Heart left ventricle (tissue), 16 donors: ENCODE results near the gene ZBTB20. TPM values are rescaled to one million over a fixed set of nuclear protein-coding genes. Genes with fewer than 3 reads are reported as not detected.

Source experiments
- ATAC-seq, 4 donors: fragments of 200-7000 bp; cut with Tn5 transposase; one replicate each; pipeline ENCODE4 v1.9.1; 2020 to 2022; ENCODE audit warnings: moderate library complexity in 4 of 4, mild to moderate bottlenecking in 3 of 4, moderate number of reproducible peaks in 1 of 4
- DNase-seq, 5 donors: peaks; one replicate each; pipeline ENCODE4 v3.0.0-alpha.2; 2020
- H3K27ac ChIP-seq, 12 donors: fragments of 200-600 bp; sonication (generic) in 4 of 12; one replicate each; pipeline versions ENCODE4 v1.5.0 to v1.8.0; 2016 to 2022; ENCODE audit warnings: mild to moderate bottlenecking in 2 of 12
- H3K27me3 ChIP-seq, 9 donors: fragments of 200-600 bp; sonication (generic) in 2 of 9; one replicate each; pipeline versions ENCODE4 v1.5.1 to v1.8.0; 2016 to 2022; ENCODE audit warnings: mild to moderate bottlenecking in 3 of 9
- H3K36me3 ChIP-seq, 9 donors: fragments of 200-600 bp; sonication (generic) in 2 of 9; one replicate each; pipeline versions ENCODE4 v1.5.0 to v1.8.0; 2018 to 2022; ENCODE audit warnings: mild to moderate bottlenecking in 2 of 9
- H3K4me1 ChIP-seq, 12 donors: fragments of 200-600 bp; sonication (generic) in 4 of 12; one replicate each; pipeline versions ENCODE4 v1.5.0 to v1.8.0; 2016 to 2022; ENCODE audit warnings: mild to moderate bottlenecking in 3 of 12
- H3K4me3 ChIP-seq, 12 donors: fragments of 200-600 bp; sonication (generic) in 4 of 12; one replicate each; pipeline versions ENCODE4 v1.5.0 to v1.8.0; 2017 to 2022; ENCODE audit warnings: mild to moderate bottlenecking in 9 of 12, moderate library complexity in 4 of 12
- H3K9me3 ChIP-seq, 12 donors: fragments of 200-600 bp; sonication (generic) in 4 of 12; one replicate each; pipeline versions ENCODE4 v1.5.0 to v1.8.0; 2016 to 2022; ENCODE audit warnings: mild to moderate bottlenecking in 1 of 12
- CTCF ChIP-seq, 12 donors: fragments of 200-600 bp; sonication (generic) in 4 of 12; IDR thresholded peaks; one replicate each; pipeline versions ENCODE4 v1.5.0 to v1.8.0; 2018 to 2022; ENCODE audit warnings: antibody characterized with exemption in 12 of 12, mild to moderate bottlenecking in 5 of 12
- POLR2A ChIP-seq, 2 donors: fragments of 450-650 bp; IDR thresholded peaks; one replicate each; pipeline ENCODE4 v1.6.1; 2017; ENCODE audit warnings: antibody characterized with exemption in 2 of 2, mild to moderate bottlenecking in 2 of 2, moderate library complexity in 2 of 2
- WGBS, 4 donors: extraction: QIAGEN DNeasy Blood & Tissue Kit in 2 of 4; methylation state at CpG; one replicate each; pipeline versions ENCODE4 v1.1.5 to v1.1.7; 2013 to 2018; 5-methylcytosine and 5-hydroxymethylcytosine counted together
- intact Hi-C, 10 donors: fragments of 100-400 bp; cut with DNase I; formaldehyde crosslinking; loops; one replicate each; pipeline versions ENCODE4 v1.11.1 to v1.14.2; 2022
- polyA plus RNA-seq, 2 donors: library from polyadenylated mRNA; stranded (reverse); fragments of 200-250 nt; gene quantifications; one replicate each; pipeline ENCODE4 v1.2.3, GENCODE V29; 2013
- total RNA-seq, 9 donors: library from RNA; depleted of rRNA in 2 of 9; stranded (reverse); fragments of >200 nt in 2 of 9; fragmentation: NEBNext Ultra II Directional in 3 of 9; extraction: Animal tissue kit (Norgen Biotek cat#: 25700) in 3 of 9; gene quantifications; one replicate each; pipeline versions ENCODE4 v1.1.0 to v1.2.4, GENCODE V29; 2016 to 2023
- donor health status: ischemic (EF 13 %, LVEDD 7.1; RV severe dilation, severe dysfunction).
- donor health status: healthy with polysubstance abuse.
- donor health status: DM: no; HTN: yes; CAD: no.
- donor health status: DM: no; HTN: no; CAD: no.
- donor health status: ischemic (EF 25% LVEDD 6.9; RV normal size, moderate dysfunction).
- donor health status: ischemic (EF 25% LVEDD 5.7; RV mildly dilated, moderate dysfunction).
- donor health status: healthy.
- donor health status: DM: yes; HTN: yes; CAD: no.
- donor health status: ischemic (EF 35%, LVEDD 5.7; RV mildly dilated, moderate dysfunction).
- donor health status: nonischemic (EF 11% LVEDD 7.7; RV severe dilation, severe dysfunction).
- donor health status: DM: yes; HTN: yes; CAD: no.
- donor health status: PGD.
- donor health status: ischemic (EF 29% LVEDD 5.4; RV normal size, mild dysfunction).
- donor health status: nonischemic (EF 23%, LVEDD 6.1; RV moderate dilation, normal function).

The ZBTB20 gene
- total and polyA plus RNA-seq, 11 donors, result 6.2 to 109 (median 77.3) TPM

- H3K4me3 ChIP-seq, result no peak overlapping the region
- H3K36me3 ChIP-seq, result peaks cover 0 to 9% (median 0%) of the 10 kb centered on the region in 9 donors
- DNase-seq (no peak), ATAC-seq (no peak)
- H3K27ac ChIP-seq, result no peak overlapping the region
- intact Hi-C loops, result no loop called here
- peaks cover 0 to 48% (median 21%) of the 10 kb centered on the region in 12 donors for H3K4me1 ChIP-seq
- TF ChIP-seq CTCF (IDR thresholded peaks at IDR 0.05) (no peak), POLR2A (IDR thresholded peaks at IDR 0.05) (no peak)
- H3K27me3 ChIP-seq, result no peaks in the 10 kb centered on the region
- H3K9me3 ChIP-seq, result no peaks in the 10 kb centered on the region
- 44 to 57% (median 48%) methylated on average over 1 of the region's 1 CpG for WGBS, 4 donors
These were observed 546.5 kb downstream of the ZBTB20 start for GRCh38 chr3:114600571-114600970.

GRCh38 chr3:114597871-114598270 is 549.2 kb downstream of the ZBTB20 start:
- DNase-seq, result no peak
- H3K4me1 ChIP-seq, result peaks cover 0 to 57% (median 22%) of the 10 kb centered on the region in 12 donors
- intact Hi-C loops, result loop anchor here in 1 of 10 donors (10.0 kb wide), 1 partner anchor 173 kb away; no protein-coding TSS in a partner anchor
- peaks cover 0 to 11% (median 0%) of the 10 kb centered on the region in 9 donors for H3K36me3 ChIP-seq
- TF ChIP-seq POLR2A (IDR thresholded peaks at IDR 0.05) (no peak), CTCF (IDR thresholded peaks at IDR 0.05) (no peak)
- peak overlapping the region in 2 of 12 donors; percentile 7 to 28 for H3K27ac ChIP-seq
- H3K4me3 ChIP-seq, result no peak overlapping the region
- no peak for ATAC-seq
- H3K27me3 ChIP-seq, result no peaks in the 10 kb centered on the region
- H3K9me3 ChIP-seq, result no peaks in the 10 kb centered on the region

- Histone ChIP-seq H3K4me3 (no peak overlapping the region), H3K27me3 (no peaks in the 10 kb centered on the region), H3K36me3 (peaks cover 0 to 11% (median 0%) of the 10 kb centered on the region in 9 donors), H3K4me1 (peaks cover 0 to 57% (median 22%) of the 10 kb centered on the region in 12 donors), H3K9me3 (no peaks in the 10 kb centered on the region), H3K27ac (peak overlapping the region in 1 of 12 donors; percentile 28)
- peak in 3 of 12 donors; percentile 13 to 36 (median 33) for TF ChIP-seq CTCF (IDR thresholded peaks at IDR 0.05)
- no peak for TF ChIP-seq POLR2A (IDR thresholded peaks at IDR 0.05)
- intact Hi-C loops, result loop anchor here in 1 of 10 donors (10.0 kb wide), 1 partner anchor 172 kb away; no protein-coding TSS in a partner anchor
- DNase-seq, result no peak
- peak in 1 of 4 donors; percentile 30 for ATAC-seq
- WGBS, 4 donors, result 45 to 51% (median 47%) methylated on average over 4 of the region's 4 CpGs
These were observed 550.1 kb downstream of the ZBTB20 start for GRCh38 chr3:114597012-114597411.

GRCh38 chr3:114596147-114596546 is 550.9 kb downstream of the ZBTB20 start:
- Histone ChIP-seq H3K27ac (no peak overlapping the region), H3K4me3 (no peak overlapping the region), H3K27me3 (no peaks in the 10 kb centered on the region), H3K9me3 (no peaks in the 10 kb centered on the region), H3K36me3 (peaks cover 0 to 11% (median 0%) of the 10 kb centered on the region in 9 donors), H3K4me1 (peaks cover 0 to 57% (median 22%) of the 10 kb centered on the region in 12 donors)
- WGBS, 4 donors, result 84 to 94% (median 92%) methylated on average over 2 of the region's 2 CpGs
- DNase-seq (no peak), ATAC-seq (no peak)
- no peak for TF ChIP-seq POLR2A (IDR thresholded peaks at IDR 0.05)
- TF ChIP-seq CTCF (IDR thresholded peaks at IDR 0.05), result peak in 1 of 12 donors; percentile 3
- intact Hi-C loops, result loop anchor here in 1 of 10 donors (10.0 kb wide), 1 partner anchor 171 kb away; no protein-coding TSS in a partner anchor
